Nephron progenitor cell (in vitro differentiated cells): ENCODE results near the gene ATP1B2.
"Not testable (repeated sequence)": the region's sequence is repeated elsewhere in the genome, so short reads cannot be mapped to it uniquely, and the experiment has no call there.

ENCODE experiments used
- DNase-seq: peaks from one replicate; pipeline ENCODE4 v3.0.0; 2021
- H3K27ac Mint-ChIP-seq: 2 replicates; pipeline ENCODE4 v1.8.0; 2021; ENCODE audit warnings: mild to moderate bottlenecking, moderate library complexity, mixed read lengths
- H3K27me3 Mint-ChIP-seq: 2 replicates; pipeline ENCODE4 v1.8.0; 2021; ENCODE audit warnings: mild to moderate bottlenecking, low read depth, mixed read lengths; ENCODE audit not compliant: poor library complexity
- H3K36me3 Mint-ChIP-seq: 2 replicates; pipeline ENCODE4 v1.8.0; 2021; ENCODE audit warnings: low read depth, mixed read lengths
- H3K4me1 Mint-ChIP-seq: 2 replicates; pipeline ENCODE4 v1.8.0; 2021; ENCODE audit warnings: mixed read lengths
- H3K4me3 Mint-ChIP-seq: 2 replicates; pipeline ENCODE4 v1.8.0; 2021; ENCODE audit warnings: mild to moderate bottlenecking, moderate library complexity, mixed read lengths
- H3K9me3 Mint-ChIP-seq: 2 replicates; pipeline ENCODE4 v1.8.0; 2021; ENCODE audit warnings: mild to moderate bottlenecking, moderate library complexity, mixed read lengths
- CTCF ChIP-seq: fragments of 200-600 bp; sonication (generic); IDR thresholded peaks from 2 replicates; pipeline ENCODE4 v1.5.0; 2021; ENCODE audit warnings: antibody characterized with exemption

ATP1B2 gene

DNA sequence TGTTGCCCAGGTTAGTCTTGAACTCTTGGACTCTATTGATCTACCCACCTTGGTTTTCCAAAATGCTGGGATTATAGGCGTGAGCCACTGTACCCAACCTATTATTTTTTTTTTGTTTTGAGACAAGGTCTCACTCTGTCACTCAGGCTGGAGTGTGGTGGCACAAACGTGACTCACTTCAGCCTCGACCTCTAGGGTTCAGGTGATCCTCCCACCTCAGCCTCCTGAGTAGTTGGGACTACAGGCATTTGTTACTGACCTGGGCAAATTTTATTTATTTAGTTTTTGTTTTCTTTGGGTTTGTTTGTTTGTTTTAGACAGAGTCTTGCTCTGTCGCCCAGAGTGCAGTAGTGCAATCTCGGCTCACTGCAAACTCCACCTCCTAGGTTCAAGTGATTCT lies 27.1 kb upstream of the ATP1B2 start:
- Mint-ChIP-seq H3K9me3 (no peaks in the 10 kb centered on the region), H3K27me3 (peaks cover 14% of the 10 kb centered on the region), H3K4me1 (peaks cover 11% of the 10 kb centered on the region), H3K27ac (no peak overlapping the region), H3K4me3 (no peak overlapping the region), H3K36me3 (peaks cover 10% of the 10 kb centered on the region)
- no peak for TF ChIP-seq CTCF
- DNase-seq, result no peak

DNA sequence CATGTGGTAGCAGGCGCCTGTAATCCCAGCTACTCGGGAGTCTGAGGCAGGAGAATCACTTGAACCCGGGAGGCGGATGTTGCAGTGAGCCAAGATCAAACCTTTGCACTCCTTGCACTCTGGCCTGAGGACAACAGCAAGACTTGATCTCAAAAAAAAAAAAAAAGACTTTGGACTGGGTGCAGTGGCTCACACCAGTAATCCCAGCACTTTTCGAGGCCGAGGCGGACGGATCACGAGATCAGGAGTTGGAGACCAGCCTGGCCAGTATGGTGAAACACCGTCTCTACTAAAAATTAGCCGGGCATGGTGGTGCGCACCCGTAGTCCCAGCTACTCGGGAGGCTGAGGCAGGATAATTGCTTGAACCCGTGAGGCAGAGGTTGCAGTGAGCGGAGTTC lies 25.0 kb upstream of the ATP1B2 start:
- H3K27me3 Mint-ChIP-seq, H3K36me3 Mint-ChIP-seq, H3K9me3 Mint-ChIP-seq, H3K27ac Mint-ChIP-seq, DNase-seq: not testable (repeated sequence)
- H3K4me1 Mint-ChIP-seq, result peaks cover 26% of the 10 kb centered on the region
- peak overlapping the region; percentile 92 for H3K4me3 Mint-ChIP-seq

- DNase-seq, result no peak
- Mint-ChIP-seq H3K9me3 (no peaks in the 10 kb centered on the region), H3K4me1 (peaks cover 30% of the 10 kb centered on the region), H3K36me3 (peaks cover 10% of the 10 kb centered on the region), H3K27me3 (peaks cover 12% of the 10 kb centered on the region), H3K4me3 (peak overlapping the region; percentile 92), H3K27ac (peak overlapping the region; percentile 98)
- TF ChIP-seq CTCF, result no peak
Measured at GRCh38 chr17:7626307-7626706, 24.4 kb upstream of the ATP1B2 start.

DNA sequence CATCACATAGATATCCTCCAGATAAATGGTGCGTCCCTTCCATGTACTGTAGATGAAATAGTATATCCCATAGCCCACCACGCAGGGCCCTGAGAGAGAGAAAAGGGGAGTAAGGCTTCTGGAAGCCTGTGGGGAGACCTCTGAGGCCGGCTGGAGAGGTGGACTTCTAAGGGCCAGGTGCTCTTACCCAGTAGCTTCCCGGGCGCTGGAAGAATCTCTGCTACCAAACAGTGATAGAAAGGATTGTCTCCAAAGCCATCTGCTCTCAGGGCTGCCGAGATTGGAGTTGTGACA lies 23.8 kb upstream of the ATP1B2 start:
- TF ChIP-seq CTCF, result no peak
- H3K36me3 Mint-ChIP-seq, result peaks cover 10% of the 10 kb centered on the region
- H3K4me1 Mint-ChIP-seq, result peaks cover 36% of the 10 kb centered on the region
- peak overlapping the region; percentile 92 for H3K4me3 Mint-ChIP-seq
- peaks cover 12% of the 10 kb centered on the region for H3K27me3 Mint-ChIP-seq
- DNase-seq, result no peak
- H3K9me3 Mint-ChIP-seq, result no peaks in the 10 kb centered on the region
- H3K27ac Mint-ChIP-seq, result peak overlapping the region; percentile 98

DNA sequence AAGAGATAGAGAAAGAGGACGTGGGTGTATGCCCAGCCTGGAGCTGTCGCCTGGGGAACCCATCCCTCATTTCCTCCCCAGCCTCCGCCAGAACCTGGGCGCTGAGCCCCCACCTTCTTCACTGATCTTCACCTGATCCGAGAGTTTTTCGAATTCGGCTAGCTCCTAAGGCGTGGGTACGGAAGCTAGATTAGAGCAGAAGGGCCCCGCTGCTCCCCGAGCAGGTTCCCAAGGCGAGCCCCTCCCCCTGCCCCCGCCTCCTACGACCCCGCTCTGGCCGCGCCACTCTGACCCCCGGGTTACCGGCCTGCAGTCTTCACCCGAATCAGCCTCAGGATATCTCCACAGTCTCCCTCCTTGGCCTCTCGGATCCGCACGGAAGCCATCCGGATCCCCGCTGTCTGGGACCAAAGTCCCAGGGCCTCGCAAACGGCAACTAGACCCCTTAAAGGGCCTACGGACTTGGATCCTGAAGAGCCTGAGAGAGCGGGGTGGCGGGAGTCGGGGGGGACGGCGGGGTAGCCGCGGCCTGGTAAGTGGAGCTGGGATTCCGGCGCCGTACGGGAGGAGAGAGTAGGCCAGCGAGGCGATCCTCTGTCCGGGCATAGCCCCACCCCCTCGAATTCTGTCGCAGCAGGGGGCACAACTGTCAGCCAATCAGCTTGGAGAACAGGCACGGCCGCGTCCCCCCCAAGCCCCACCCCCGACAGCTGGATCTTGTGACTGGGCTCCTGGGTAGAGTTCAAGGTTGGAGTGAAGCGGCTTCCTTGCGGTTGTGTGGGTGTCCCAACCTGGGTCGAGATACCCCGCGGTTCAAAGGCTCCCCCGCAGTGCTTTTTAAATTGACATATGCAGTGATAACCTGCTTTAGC lies 23.2 kb upstream of the ATP1B2 start, which contains the start of gene SAT2:
TSS of gene SAT2 (minus strand) at position 572 of the 872 bp plus-strand sequence. CDS start at position 386, 186 bp downstream.
- peaks cover 40% of the 10 kb centered on the region for H3K4me1 Mint-ChIP-seq
- peak; percentile 98 for DNase-seq
- TF ChIP-seq CTCF, result no peak
- peaks cover 10% of the 10 kb centered on the region for H3K36me3 Mint-ChIP-seq
- peak within 1 kb of the TSS; percentile 92 for H3K4me3 Mint-ChIP-seq
- H3K27ac Mint-ChIP-seq, result peak within 1 kb of the TSS; percentile 98
- H3K9me3 Mint-ChIP-seq, result no peaks in the 10 kb centered on the region
- peaks cover 9% of the 10 kb centered on the region for H3K27me3 Mint-ChIP-seq

DNA sequence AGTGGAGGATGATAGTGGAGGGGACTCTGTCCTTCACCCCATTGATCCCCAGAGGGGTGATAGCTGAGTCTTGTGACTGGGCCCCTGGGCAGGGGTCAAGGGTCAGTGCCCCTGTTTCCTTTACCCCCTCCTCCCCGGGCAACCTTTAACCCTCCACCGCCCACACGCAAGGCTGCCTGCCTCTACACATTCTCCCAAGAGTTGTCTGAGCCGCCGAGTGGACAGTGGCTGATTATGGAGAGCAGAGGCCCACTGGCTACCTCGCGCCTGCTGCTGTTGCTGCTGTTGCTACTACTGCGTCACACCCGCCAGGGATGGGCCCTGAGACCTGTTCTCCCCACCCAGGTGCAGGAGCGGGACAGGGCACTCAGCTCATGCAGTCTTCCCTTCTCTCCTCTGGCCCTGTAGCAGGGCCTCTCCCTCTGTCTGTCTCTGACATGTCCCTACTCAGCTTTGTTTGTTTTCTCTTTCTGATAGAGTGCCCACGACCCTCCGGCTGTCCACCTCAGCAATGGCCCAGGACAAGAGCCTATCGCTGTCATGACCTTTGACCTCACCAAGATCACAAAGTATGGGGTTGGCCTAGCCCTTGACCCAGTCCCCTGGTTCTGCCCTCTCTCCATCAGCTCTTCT lies 20.7 kb upstream of the ATP1B2 start, which contains the start of gene SHBG:
TSS of gene SHBG (plus strand) at position 197 of the 633 bp plus-strand sequence. CDS start at position 235, 38 bp downstream.
- Mint-ChIP-seq H3K36me3 (peaks cover 10% of the 10 kb centered on the region), H3K27ac (peak within 1 kb of the TSS; percentile 93), H3K27me3 (peaks cover 2% of the 10 kb centered on the region), H3K4me3 (no peak within 1 kb of the TSS), H3K4me1 (peaks cover 51% of the 10 kb centered on the region), H3K9me3 (no peaks in the 10 kb centered on the region)
- TF ChIP-seq CTCF, result no peak
- DNase-seq, result peak; percentile 30
